SH-SY5Y (cell line): ENCODE data around the gene PGS1.

Source experiments
- GATA2 ChIP-seq: IDR thresholded peaks from 2 replicates; pipeline ENCODE4 v1.6.1; 2011; ENCODE audit warnings: mild to moderate bottlenecking, low read depth, low read length
- GATA3 ChIP-seq: IDR thresholded peaks from 2 replicates; pipeline ENCODE4 v1.6.1; 2011; ENCODE audit warnings: low read depth, mild to moderate bottlenecking, low read length, moderate library complexity

PGS1 gene

DNA sequence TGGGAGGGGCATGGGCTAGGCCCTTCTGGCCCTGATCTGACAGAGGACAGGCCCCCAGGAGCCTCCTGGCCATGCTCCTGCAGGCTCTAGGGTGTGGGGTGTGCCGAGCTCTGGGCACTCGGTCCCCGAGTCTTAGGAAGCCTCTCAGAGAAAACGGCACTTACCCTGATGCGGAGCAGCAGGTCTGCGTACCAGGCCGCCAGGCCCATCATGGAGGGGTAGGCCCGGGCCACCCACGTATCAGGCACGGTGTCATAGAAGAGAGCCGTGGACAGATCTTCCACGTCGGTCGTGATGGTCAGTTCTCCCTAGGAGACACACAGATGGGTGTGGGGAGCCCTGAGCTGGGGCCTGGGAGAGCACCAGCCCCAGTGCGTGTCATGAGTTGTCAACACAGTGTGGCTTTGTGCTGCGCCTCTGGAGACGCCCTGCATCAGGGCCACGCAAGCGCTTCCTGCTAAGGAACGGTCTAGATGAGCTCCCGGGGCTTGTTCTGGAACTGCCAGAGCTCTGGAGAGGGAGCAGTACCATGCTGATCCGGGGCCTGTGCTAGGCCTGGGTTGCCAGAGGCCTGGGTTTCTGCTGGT lies 47.9 kb downstream of the PGS1 start:
- TF ChIP-seq GATA3 (no peak), GATA2 (no peak)

DNA sequence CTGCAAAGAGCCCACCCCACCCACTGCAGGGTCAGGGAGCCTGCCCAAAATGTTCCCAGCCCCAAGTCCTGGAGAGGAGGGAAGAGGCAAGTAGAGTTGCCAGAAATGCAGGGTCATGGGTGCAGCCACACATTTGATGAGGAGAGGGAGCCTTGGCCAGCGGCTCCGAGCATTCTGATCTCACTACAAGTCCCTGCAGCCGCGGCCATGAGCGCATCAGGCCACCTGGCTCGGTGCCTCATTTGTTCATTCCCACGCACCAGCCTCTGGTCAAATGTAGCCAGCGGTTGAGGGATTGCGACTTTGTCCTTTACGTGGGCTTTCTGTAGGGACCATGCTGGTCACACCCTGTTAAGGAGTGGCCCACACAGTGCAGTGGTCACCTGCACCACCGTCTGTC lies 48.7 kb downstream of the PGS1 start:
- TF ChIP-seq GATA2, result no peak

DNA sequence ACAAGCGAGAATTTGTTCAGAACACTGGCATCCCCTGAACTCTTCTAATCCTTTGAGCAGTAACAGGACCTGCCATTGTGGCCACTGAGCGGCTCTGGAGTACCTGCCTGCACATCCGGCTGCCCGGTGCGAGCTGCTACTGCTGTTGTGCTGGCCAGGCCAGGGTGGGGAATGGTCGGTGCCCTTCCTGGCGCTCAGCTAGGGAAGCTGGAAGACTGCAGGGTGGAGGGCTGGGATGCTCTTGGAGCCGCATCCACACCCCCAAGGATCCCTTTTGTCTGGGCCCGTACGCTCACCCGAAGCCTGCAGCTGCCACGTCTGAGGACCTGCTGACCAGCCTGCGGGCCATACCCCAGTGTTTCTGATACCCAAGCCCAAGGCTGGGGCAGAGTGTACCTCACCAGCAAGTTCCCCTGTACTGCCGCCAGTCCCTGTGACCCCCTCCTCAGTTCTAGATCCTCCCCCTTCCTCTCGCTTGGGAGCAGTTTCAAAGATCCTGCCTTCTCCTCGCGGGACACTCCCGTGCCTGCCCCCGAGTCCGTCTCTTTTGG lies 49.7 kb downstream of the PGS1 start:
- no peak for TF ChIP-seq GATA2
- no peak for TF ChIP-seq GATA3

GRCh38 chr17:78428836-78429617 lies 50.6 kb downstream of the PGS1 start:
- no peak for TF ChIP-seq GATA2
- no peak for TF ChIP-seq GATA3

- no peak for TF ChIP-seq GATA2
These were observed 51.2 kb downstream of the PGS1 start for GRCh38 chr17:78429618-78429995.

- TF ChIP-seq GATA3, result no peak
- TF ChIP-seq GATA2, result no peak
These were observed 52.6 kb downstream of the PGS1 start for GRCh38 chr17:78430892-78431691.

GRCh38 chr17:78431692-78431958 lies 53.2 kb downstream of the PGS1 start:
- TF ChIP-seq GATA2, result no peak
- no peak for TF ChIP-seq GATA3

GRCh38 chr17:78432226-78433012 lies 54.0 kb downstream of the PGS1 start:
- no peak for TF ChIP-seq GATA3
- no peak for TF ChIP-seq GATA2

- TF ChIP-seq GATA2 (no peak), GATA3 (no peak)
These were observed 54.7 kb downstream of the PGS1 start for GRCh38 chr17:78433013-78433727.

DNA sequence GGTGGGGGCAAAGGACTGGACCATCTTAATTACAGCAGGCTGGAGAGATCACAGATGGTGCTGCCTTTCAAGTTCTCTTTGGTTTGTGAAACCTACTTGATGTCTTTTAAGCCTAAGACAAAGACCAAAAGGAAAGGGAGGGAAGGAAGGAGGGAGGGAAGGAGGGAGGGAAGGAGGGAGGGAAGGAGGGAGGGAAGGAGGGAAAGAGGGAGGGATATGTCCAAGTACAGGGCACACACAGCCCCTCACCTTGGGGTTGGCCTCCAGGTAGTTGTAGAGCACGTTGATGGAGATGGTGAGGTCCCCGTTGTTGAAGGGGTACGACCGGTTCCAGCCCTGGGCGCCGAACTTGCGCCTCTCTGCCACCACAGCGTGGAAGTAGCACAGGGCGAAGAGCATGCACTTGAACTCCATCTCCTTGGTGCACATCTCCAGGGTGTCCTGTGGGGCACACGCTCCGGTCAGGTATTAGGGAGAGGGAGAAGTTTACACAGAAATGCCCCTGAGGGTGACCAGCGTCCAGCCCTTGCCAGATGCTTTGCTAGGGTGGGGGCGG lies 55.4 kb downstream of the PGS1 start:
- TF ChIP-seq GATA2 (no peak), GATA3 (no peak)

DNA sequence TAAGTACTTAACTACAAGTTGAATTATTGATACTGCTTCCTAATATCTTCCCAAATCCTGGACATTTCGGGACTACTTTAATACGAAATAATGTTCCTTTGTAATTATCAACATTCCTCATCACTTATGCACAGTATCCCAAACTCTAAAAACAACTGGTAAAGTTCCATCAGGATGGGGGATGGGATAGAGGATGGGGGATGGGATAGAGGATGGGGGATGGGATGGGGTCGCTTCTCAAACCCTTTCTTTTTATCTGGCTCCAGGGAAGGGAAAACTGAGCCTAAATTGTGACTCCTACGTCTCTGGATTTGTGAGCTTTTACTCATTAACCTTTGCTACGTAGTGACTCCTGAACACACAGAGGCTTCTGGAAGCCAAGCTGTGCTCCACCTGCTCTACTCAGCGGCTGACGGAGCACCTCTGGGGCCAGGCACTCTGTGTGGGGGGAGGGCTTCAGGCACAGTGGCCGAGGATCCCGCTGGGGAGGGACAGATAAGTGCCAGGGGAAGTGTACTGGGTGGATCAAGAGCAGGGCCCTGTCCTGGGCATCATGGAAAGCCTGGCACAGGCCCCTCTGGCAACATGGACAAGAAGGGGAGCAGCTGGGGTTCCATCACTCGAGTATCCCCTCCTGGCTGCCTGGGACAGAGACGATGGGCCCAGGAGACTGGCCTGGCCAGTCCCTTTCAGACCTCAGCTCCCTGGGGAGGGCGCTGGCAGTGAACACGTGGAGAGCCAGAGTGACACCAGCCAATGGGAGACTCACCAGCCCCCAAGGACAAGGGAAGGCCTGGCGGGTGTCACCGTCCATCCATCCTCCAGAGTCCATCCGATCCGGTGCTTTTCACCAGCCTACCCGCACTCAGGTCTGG lies 56.2 kb downstream of the PGS1 start:
- TF ChIP-seq GATA3 (no peak), GATA2 (no peak)

- no peak for TF ChIP-seq GATA3
- no peak for TF ChIP-seq GATA2
These were observed 57.0 kb downstream of the PGS1 start for GRCh38 chr17:78435330-78436005.
